Measurements from ENCODE around the gene COL9A1. TPM values are rescaled to one million over a fixed set of nuclear protein-coding genes. Genes with fewer than 3 reads are reported as not detected.

The COL9A1 gene
- total RNA-seq, 1 experiment from 2014 or later = not detected

GRCh38 chr6:70168681-70169377, 134.1 kb downstream of the COL9A1 start:
- H3K4me3 ChIP-seq (ENCODE audit: low read depth, low read length) = no peak overlapping the region
- DNase-seq = no peak
- CTCF ChIA-PET = no interaction called here
- no peak overlapping the region for H3K27ac Mint-ChIP-seq (ENCODE audit: unreplicated experiment)
- no peaks in the 10 kb centered on the region for H3K9me3 ChIP-seq
- BruUV-seq (replicated peaks) = no TSS peak
- H3K27me3 Mint-ChIP-seq (ENCODE audit: insufficient read depth, unreplicated experiment) = peaks cover 15% of the 10 kb centered on the region
- H3K4me1 Mint-ChIP-seq (ENCODE audit: low read depth, unreplicated experiment) = no peaks in the 10 kb centered on the region
- no peaks in the 10 kb centered on the region for H3K4me1 ChIP-seq
- TF ChIP-seq, protein P1, sequence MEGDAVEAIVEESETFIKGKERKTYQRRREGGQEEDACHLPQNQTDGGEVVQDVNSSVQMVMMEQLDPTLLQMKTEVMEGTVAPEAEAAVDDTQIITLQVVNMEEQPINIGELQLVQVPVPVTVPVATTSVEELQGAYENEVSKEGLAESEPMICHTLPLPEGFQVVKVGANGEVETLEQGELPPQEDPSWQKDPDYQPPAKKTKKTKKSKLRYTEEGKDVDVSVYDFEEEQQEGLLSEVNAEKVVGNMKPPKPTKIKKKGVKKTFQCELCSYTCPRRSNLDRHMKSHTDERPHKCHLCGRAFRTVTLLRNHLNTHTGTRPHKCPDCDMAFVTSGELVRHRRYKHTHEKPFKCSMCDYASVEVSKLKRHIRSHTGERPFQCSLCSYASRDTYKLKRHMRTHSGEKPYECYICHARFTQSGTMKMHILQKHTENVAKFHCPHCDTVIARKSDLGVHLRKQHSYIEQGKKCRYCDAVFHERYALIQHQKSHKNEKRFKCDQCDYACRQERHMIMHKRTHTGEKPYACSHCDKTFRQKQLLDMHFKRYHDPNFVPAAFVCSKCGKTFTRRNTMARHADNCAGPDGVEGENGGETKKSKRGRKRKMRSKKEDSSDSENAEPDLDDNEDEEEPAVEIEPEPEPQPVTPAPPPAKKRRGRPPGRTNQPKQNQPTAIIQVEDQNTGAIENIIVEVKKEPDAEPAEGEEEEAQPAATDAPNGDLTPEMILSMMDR (IDR thresholded peaks at IDR 0.05; ENCODE audit: insufficient read depth in 1 of 2, low read depth in 1 of 2, low read length in 1 of 2, severe bottlenecking in 1 of 2, unreplicated experiment in 1 of 2) = no peak
- H3K9me3 Mint-ChIP-seq (ENCODE audit: unreplicated experiment) = no peaks in the 10 kb centered on the region
- H3K27me3 ChIP-seq (replicated peaks; ENCODE audit: control insufficient read depth, insufficient read depth, low read length) = no peaks in the 10 kb centered on the region; the same call in 1 of the 2 replicates
- POLR2A ChIA-PET = no interaction called here
- H3K4me3 Mint-ChIP-seq (ENCODE audit: unreplicated experiment) = no peak overlapping the region
- no peaks in the 10 kb centered on the region for H3K36me3 ChIP-seq (ENCODE audit: control insufficient read depth, insufficient read depth, low read length)
- H3K36me3 Mint-ChIP-seq (ENCODE audit: insufficient read depth, unreplicated experiment) = no peaks in the 10 kb centered on the region
- intact Hi-C loops (cut with micrococcal nuclease; ENCODE audit: unreplicated experiment) = loop anchor here (5.0 kb wide), 1 partner anchor 332 kb away; no protein-coding TSS in a partner anchor

Other genes starting within 250 kb of the COL9A1 start
- gene FAM135A, start 110.4 kb upstream of the COL9A1 start, total RNA-seq (2022) = 18.7 and 21.4 TPM in 2 replicates